HCT116 (cell line): ENCODE data around the gene DUSP28. TPM values are rescaled to one million over a fixed set of nuclear protein-coding genes. Genes with fewer than 3 reads are reported as not detected.

ENCODE experiments used
- ATAC-seq: fragments of 200-7000 bp; cut with Tn5 transposase; 2 replicates; pipeline ENCODE4 v1.9.1; 2020; ENCODE audit warnings: mild to moderate bottlenecking, moderate library complexity
- BruUV-seq: library from RNA; stranded (reverse); fragments of 400-500 nt; replicated peaks from 2 replicates; lab custom pipeline; 2021; lab: Mats Ljungman, UMichigan
- CTCF ChIA-PET: fragments of 300-600 bp; sonication (Branson Sonifier 250); formaldehyde crosslinking; loops from one replicate; lab custom pipeline; 2021; ENCODE audit warnings: antibody characterized with exemption; lab: Charles Lee
- POLR2A ChIA-PET: fragments of 300-600, 350-600 bp; sonication (Branson Sonifier 250); formaldehyde crosslinking; loops from one replicate; lab custom pipeline; 2021; ENCODE audit warnings: antibody characterized with exemption; lab: Charles Lee
- RAD21 ChIA-PET, 2 experiments: fragments of 300-600 bp; sonication (Branson Sonifier 250); formaldehyde crosslinking; loops; one replicate each; lab custom pipeline; 2023; ENCODE audit warnings: low total read pairs in 2 of 2; ENCODE audit not compliant: uncharacterized antibody in 2 of 2, unreplicated experiment in 2 of 2, low non-redundant PET in 1 of 2; lab: Charles Lee
- DNase-seq: peaks from one replicate; pipeline ENCODE4 v3.0.0-alpha.2; 2010; ENCODE audit warnings: low read depth, low spot score
- H2AFZ ChIP-seq: fragments of 200-600 bp; shearing (Covaris generic), sonication (generic); 2 replicates; pipeline ENCODE4 v1.6.1; 2017; ENCODE audit warnings: low read depth, mixed run types, mixed read lengths, antibody characterized with exemption, low read length; ENCODE audit not compliant: poor library complexity, severe bottlenecking
- H3K27ac ChIP-seq: 2 replicates; pipeline ENCODE4 v1.5.1; 2012; ENCODE audit warnings: low read depth, low read length
- H3K27me3 ChIP-seq: fragments of 200-600 bp; sonication (generic); 2 replicates; pipeline ENCODE4 v1.6.1; 2016; ENCODE audit warnings: mixed run types, low read length, mixed read lengths; ENCODE audit not compliant: insufficient read depth
- H3K36me3 ChIP-seq, 2 experiments: fragments of 200-500 bp in 1 of 2; fragments of 200-600 bp in 1 of 2; sonication (Bioruptor generic) in 1 of 2; sonication (generic) in 1 of 2; 2 replicates each; pipeline versions ENCODE4 v1.5.1 to v1.6.1; 2014 to 2016; ENCODE audit warnings: low read length in 2 of 2, inconsistent platforms in 1 of 2, mixed read lengths in 1 of 2, mixed run types in 1 of 2; ENCODE audit not compliant: insufficient read depth in 2 of 2, control insufficient read depth in 1 of 2
- H3K4me1 ChIP-seq, 2 experiments: fragments of 200-600 bp in 1 of 2; sonication (generic) in 1 of 2; 2 replicates each; pipeline versions ENCODE4 v1.5.1 to v1.6.1; 2012 to 2017; ENCODE audit warnings: low read length in 2 of 2, inconsistent platforms in 1 of 2, mild to moderate bottlenecking in 1 of 2, mixed read lengths in 1 of 2, mixed run types in 1 of 2, moderate library complexity in 1 of 2; ENCODE audit not compliant: insufficient read depth in 2 of 2, control insufficient read depth in 1 of 2
- H3K4me2 ChIP-seq: fragments of 200-600 bp; sonication (generic); 2 replicates; pipeline ENCODE4 v1.6.1; 2017; ENCODE audit warnings: mixed run types, low read length, mixed read lengths
- H3K4me3 ChIP-seq, 2 experiments: fragments of 200-600 bp in 1 of 2; sonication (generic) in 1 of 2; replicated peaks in 1 of 2; 2 replicates each; pipeline ENCODE4 v1.5.1; 2011 to 2016; ENCODE audit warnings: low read length in 2 of 2, control low read depth in 1 of 2, low read depth in 1 of 2, mild to moderate bottlenecking in 1 of 2, mixed read lengths in 1 of 2, mixed run types in 1 of 2
- H3K79me2 ChIP-seq: fragments of 200-600 bp; sonication (generic); 2 replicates; pipeline ENCODE4 v1.6.1; 2017; ENCODE audit warnings: mild to moderate bottlenecking, mixed run types, low read length, moderate library complexity, mixed read lengths; ENCODE audit not compliant: insufficient read depth
- H3K9ac ChIP-seq: fragments of 200-600 bp; sonication (generic); 2 replicates; pipeline ENCODE4 v1.6.1; 2016; ENCODE audit warnings: low read length, mixed read lengths
- H3K9me2 ChIP-seq: fragments of 200-600 bp; sonication (generic), shearing (Covaris generic); 2 replicates; pipeline ENCODE4 v1.6.1; 2017; ENCODE audit warnings: mixed run types, mild to moderate bottlenecking, moderate library complexity; ENCODE audit not compliant: insufficient read depth
- H3K9me3 ChIP-seq, 2 experiments: fragments of 200-500 bp in 1 of 2; fragments of 200-600 bp in 1 of 2; sonication (Bioruptor generic) in 1 of 2; sonication (generic) in 1 of 2; 2 replicates each; pipeline ENCODE4 v1.6.1; 2014 to 2017; ENCODE audit warnings: low read length in 2 of 2, mixed read lengths in 2 of 2, inconsistent platforms in 1 of 2, low read depth in 1 of 2, mild to moderate bottlenecking in 1 of 2, mixed run types in 1 of 2, moderate library complexity in 1 of 2; ENCODE audit not compliant: control insufficient read depth in 1 of 2, insufficient read depth in 1 of 2
- H4K20me1 ChIP-seq: fragments of 200-600 bp; sonication (generic), shearing (Covaris generic); 2 replicates; pipeline ENCODE4 v1.6.1; 2017; ENCODE audit warnings: mixed run types, mild to moderate bottlenecking, moderate library complexity; ENCODE audit not compliant: insufficient read depth
- CBX3 ChIP-seq: IDR thresholded peaks from 2 replicates; pipeline ENCODE4 v1.6.1; 2012; ENCODE audit warnings: low read depth
- CEBPB ChIP-seq: IDR thresholded peaks from 2 replicates; pipeline ENCODE4 v1.6.1; 2012; ENCODE audit warnings: low read depth
- CTCF ChIP-seq, 3 experiments: fragments of 200-600 bp in 1 of 3; sonication (generic) in 1 of 3; IDR thresholded peaks in 2 of 3; conservative IDR thresholded peaks in 1 of 3; 2 replicates each; pipeline ENCODE4 v1.5.1; 2012 to 2017; ENCODE audit warnings: low read depth in 2 of 3, low read length in 2 of 3, antibody characterized with exemption in 1 of 3, borderline replicate concordance in 1 of 3, control low read depth in 1 of 3, mild to moderate bottlenecking in 1 of 3, mixed read lengths in 1 of 3, mixed run types in 1 of 3, moderate library complexity in 1 of 3; ENCODE audit not compliant: insufficient read depth in 1 of 3
- EGR1 ChIP-seq: IDR thresholded peaks from 2 replicates; pipeline ENCODE4 v1.6.1; 2012; ENCODE audit warnings: low read depth
- EZH2 ChIP-seq: fragments of 200-600 bp; sonication (generic); IDR thresholded peaks from 2 replicates; pipeline ENCODE4 v1.6.1; 2017; ENCODE audit warnings: antibody characterized with exemption, mixed run types
- FOSL1 ChIP-seq: IDR thresholded peaks from 2 replicates; pipeline ENCODE4 v1.6.1; 2012; ENCODE audit warnings: low read depth
- POLR2A ChIP-seq: IDR thresholded peaks from 2 replicates; pipeline ENCODE4 v1.7.0; 2011; ENCODE audit warnings: borderline replicate concordance; ENCODE audit not compliant: insufficient read depth, insufficient read length; ENCODE audit errors: extremely low read depth
- POLR2AphosphoS5 ChIP-seq: IDR thresholded peaks from 2 replicates; pipeline ENCODE4 v1.6.1; 2011; ENCODE audit warnings: mild to moderate bottlenecking, low read depth, low read length, moderate library complexity
- RAD21 ChIP-seq: IDR thresholded peaks from 2 replicates; pipeline ENCODE4 v1.6.1; 2012; ENCODE audit warnings: low read depth, mild to moderate bottlenecking
- SP1 ChIP-seq: IDR thresholded peaks from 2 replicates; pipeline ENCODE4 v1.6.1; 2012; ENCODE audit warnings: low read depth
- SRF ChIP-seq: IDR thresholded peaks from 2 replicates; pipeline ENCODE4 v1.6.1; 2012; ENCODE audit warnings: low read depth
- TCF7L2 ChIP-seq: IDR thresholded peaks from 2 replicates; pipeline ENCODE4 v1.7.0; 2011; ENCODE audit warnings: borderline replicate concordance, inconsistent platforms; ENCODE audit not compliant: insufficient read depth, insufficient read length; ENCODE audit errors: extremely low read depth
- YY1 ChIP-seq: IDR thresholded peaks from 2 replicates; pipeline ENCODE4 v1.6.1; 2011; ENCODE audit warnings: low read length, low read depth, moderate library complexity, mild to moderate bottlenecking; ENCODE audit not compliant: insufficient replicate concordance; ENCODE audit errors: extremely low read depth
- ZBTB33 ChIP-seq: IDR thresholded peaks from 2 replicates; pipeline ENCODE4 v1.6.1; 2011; ENCODE audit warnings: mild to moderate bottlenecking, low read length, moderate library complexity; ENCODE audit not compliant: insufficient replicate concordance; ENCODE audit errors: extremely low read depth
- ZFX ChIP-seq: fragments of 450-650 bp; IDR thresholded peaks from 2 replicates; pipeline ENCODE4 v1.6.1; 2017
- ZNF274 ChIP-seq: fragments of 200-500 bp; sonication (Bioruptor generic); IDR thresholded peaks from 2 replicates; pipeline ENCODE4 v1.6.1; 2014; ENCODE audit warnings: mild to moderate bottlenecking, low read depth, low read length, inconsistent platforms
- intact Hi-C: fragments of 100-400 bp; cut with micrococcal nuclease; formaldehyde crosslinking; loops from 2 replicates; pipeline ENCODE4 v1.10.0; 2022
- total RNA-seq: library from RNA; stranded (reverse); gene quantifications from one replicate; pipeline ENCODE4 v1.2.1, GENCODE V29; 2021; ENCODE audit not compliant: unreplicated experiment
- TF ChIP-seq, protein P1 (sequence below): IDR thresholded peaks from 2 replicates; pipeline ENCODE4 v1.6.1; 2012
- TF ChIP-seq, protein P2 (sequence below): IDR thresholded peaks from 2 replicates; pipeline ENCODE4 v1.6.1; 2012

The DUSP28 gene
- total RNA-seq, 1 experiment from 2014 or later = 5.6 TPM

- ChIA-PET CTCF (interaction anchor here (1.2 kb wide), 1 partner anchor 17 kb away, joined by 3 read pairs; no protein-coding TSS in a partner anchor), RAD21 (no interaction called here), POLR2A (no interaction called here)
- Histone ChIP-seq H3K4me3 (no peak overlapping the region), H3K9ac (no peak overlapping the region), H2AFZ (no peak overlapping the region), H3K4me1 (peaks cover 50 to 68% of the 10 kb centered on the region in 2 experiments), H4K20me1 (no peaks in the 10 kb centered on the region), H3K4me2 (no peak overlapping the region), H3K36me3 (no peaks in the 10 kb centered on the region), H3K9me3 (no peaks in the 10 kb centered on the region), H3K9me2 (no peaks in the 10 kb centered on the region), H3K27ac (no peak overlapping the region), H3K27me3 (no peaks in the 10 kb centered on the region), H3K79me2 (peaks cover 80% of the 10 kb centered on the region)
- ATAC-seq = no peak
- TF ChIP-seq CTCF (IDR thresholded peaks at IDR 0.05 in 2 of 3, conservative IDR thresholded peaks at IDR 0.05 in 1 of 3; ENCODE audit: borderline replicate concordance in 1 of 3, insufficient read depth in 1 of 3, low read depth in 2 of 3, low read length in 2 of 3) (no peak), POLR2A (no peak), POLR2AphosphoS5 (no peak), SP1 (no peak), FOSL1 (no peak), CBX3 (no peak), EZH2 (no peak), RAD21 (no peak), EGR1 (no peak), ZNF274 (no peak), CEBPB (no peak), ZBTB33 (no peak), SRF (no peak), YY1 (no peak), ZFX (no peak), TCF7L2 (no peak)
- TF ChIP-seq, protein P1, sequence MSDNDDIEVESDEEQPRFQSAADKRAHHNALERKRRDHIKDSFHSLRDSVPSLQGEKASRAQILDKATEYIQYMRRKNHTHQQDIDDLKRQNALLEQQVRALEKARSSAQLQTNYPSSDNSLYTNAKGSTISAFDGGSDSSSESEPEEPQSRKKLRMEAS = no peak
- TF ChIP-seq, protein P2, sequence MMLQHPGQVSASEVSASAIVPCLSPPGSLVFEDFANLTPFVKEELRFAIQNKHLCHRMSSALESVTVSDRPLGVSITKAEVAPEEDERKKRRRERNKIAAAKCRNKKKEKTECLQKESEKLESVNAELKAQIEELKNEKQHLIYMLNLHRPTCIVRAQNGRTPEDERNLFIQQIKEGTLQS = no peak
- intact Hi-C loops = no loop called here
- BruUV-seq = no TSS peak
- no peak for DNase-seq
Observed at GRCh38 chr2:240582781-240583180, 22.6 kb downstream of the DUSP28 start.
